Loucy (cell line): ENCODE measurements around the gene ALOX15.

Experiments
- CTCF ChIP-seq: fragments of 200-600 bp; sonication (generic); conservative IDR thresholded peaks from 2 replicates; pipeline ENCODE4 v1.5.1; 2014; ENCODE audit warnings: mild to moderate bottlenecking, antibody characterized with exemption, low read length
- EZH2phosphoT487 ChIP-seq: fragments of 200-600 bp; IDR thresholded peaks from 2 replicates; pipeline ENCODE4 v1.6.1; 2018; ENCODE audit warnings: antibody characterized with exemption, mild to moderate bottlenecking, moderate library complexity, borderline replicate concordance

- TF ChIP-seq CTCF (no peak), EZH2phosphoT487 (no peak)
Observed at GRCh38 chr17:4625181-4625617, 16.3 kb downstream of the ALOX15 start.
